H1 (cell line): ENCODE measurements around the gene CORO1C. TPM values are rescaled to one million over a fixed set of nuclear protein-coding genes. Genes with fewer than 3 reads are reported as not detected.

Experiments used
- RNF2 ChIP-seq: fragments of 200-900, 300-1000 bp; sonication (generic); IDR thresholded peaks from 2 replicates; pipeline ENCODE4 v1.7.1; 2016; ENCODE audit warnings: borderline replicate concordance, low read depth, mild to moderate bottlenecking, antibody characterized with exemption, low read length; ENCODE audit not compliant: poor library complexity, severe bottlenecking; ENCODE audit errors: missing control alignments
- SAP30 ChIP-seq: fragments of 300-600 bp; sonication (generic); IDR thresholded peaks from 2 replicates; pipeline ENCODE4 v1.7.1; 2012; ENCODE audit warnings: low read length, moderate library complexity, mild to moderate bottlenecking, inconsistent platforms; ENCODE audit not compliant: insufficient read depth, insufficient replicate concordance
- polyA plus RNA-seq, 7 experiments: library from polyadenylated mRNA; depleted of rRNA in 3 of 7; stranded (reverse) in 5 of 7; unstranded in 2 of 7; fragments of >200 nt in 5 of 7; fragments of 200-250 nt in 2 of 7; gene quantifications; 1 replicate in 5 of 7; 2 replicates in 1 of 7; 4 replicates in 1 of 7; pipeline versions ENCODE4 v1.2.1 to v1.2.3, GENCODE V29; 2011 to 2013; ENCODE audit warnings: missing spikeins in 2 of 7, mixed read lengths in 2 of 7
- total RNA-seq: library from RNA; stranded (reverse); fragmentation: NEBNext Ultra II Directional; extraction: Animal tissue kit (Norgen Biotek cat#: 25700); gene quantifications from 2 replicates; pipeline ENCODE4 v1.2.1, GENCODE V29; 2021

CORO1C gene
- total and polyA plus RNA-seq, 2 of the 8 experiments (the other 6 are each of a cell fraction or from before 2014, with no cell fraction given), result 72.7 to 120 TPM

- no peak for TF ChIP-seq SAP30
- no peak for TF ChIP-seq RNF2
- TF ChIP-seq, all 59 proteins: peak for 0
Measured at GRCh38 chr12:108665608-108666202, 65.6 kb downstream of the CORO1C start (continued).
